Measurements from ENCODE around the gene RIMBP2.

Gene RIMBP2

DNA sequence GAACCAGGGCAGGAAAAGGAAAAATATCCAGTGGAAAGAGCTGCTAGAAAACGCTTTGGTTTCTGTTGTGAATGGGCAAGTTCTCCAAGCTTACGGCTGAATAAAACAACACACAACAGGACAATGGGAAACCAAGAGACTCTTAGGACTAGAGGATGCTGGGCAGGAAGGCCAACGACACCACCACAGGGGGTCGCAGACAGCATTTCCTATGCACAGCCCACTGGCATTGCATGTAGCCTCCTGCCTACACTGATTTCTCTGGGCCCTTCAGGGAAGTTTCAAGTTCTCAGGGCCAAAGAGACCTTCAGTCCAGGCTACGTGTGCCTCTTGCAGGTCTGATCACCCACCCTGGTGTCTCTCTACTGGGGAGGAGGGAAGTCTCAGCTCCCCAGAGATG is 108.0 kb downstream of the RIMBP2 start:
- Histone ChIP-seq H3K4me3 (ENCODE audit: low read depth, low read length) (no peak overlapping the region), H3K27ac (ENCODE audit: extremely low read depth, low read depth, low read length) (no peak overlapping the region), H3K36me3 (ENCODE audit: control insufficient read depth in 2 of 2, insufficient read depth in 1 of 2, low read length in 2 of 2) (no peaks in the 10 kb centered on the region), H3K4me1 (ENCODE audit: control insufficient read depth, insufficient read depth, low read length) (no peaks in the 10 kb centered on the region), H3K9me3 (ENCODE audit: control insufficient read depth, insufficient read depth, low read depth, low read length) (no peaks in the 10 kb centered on the region)
- POLR2A ChIA-PET: no interaction called here
- TF ChIP-seq, protein P1, sequence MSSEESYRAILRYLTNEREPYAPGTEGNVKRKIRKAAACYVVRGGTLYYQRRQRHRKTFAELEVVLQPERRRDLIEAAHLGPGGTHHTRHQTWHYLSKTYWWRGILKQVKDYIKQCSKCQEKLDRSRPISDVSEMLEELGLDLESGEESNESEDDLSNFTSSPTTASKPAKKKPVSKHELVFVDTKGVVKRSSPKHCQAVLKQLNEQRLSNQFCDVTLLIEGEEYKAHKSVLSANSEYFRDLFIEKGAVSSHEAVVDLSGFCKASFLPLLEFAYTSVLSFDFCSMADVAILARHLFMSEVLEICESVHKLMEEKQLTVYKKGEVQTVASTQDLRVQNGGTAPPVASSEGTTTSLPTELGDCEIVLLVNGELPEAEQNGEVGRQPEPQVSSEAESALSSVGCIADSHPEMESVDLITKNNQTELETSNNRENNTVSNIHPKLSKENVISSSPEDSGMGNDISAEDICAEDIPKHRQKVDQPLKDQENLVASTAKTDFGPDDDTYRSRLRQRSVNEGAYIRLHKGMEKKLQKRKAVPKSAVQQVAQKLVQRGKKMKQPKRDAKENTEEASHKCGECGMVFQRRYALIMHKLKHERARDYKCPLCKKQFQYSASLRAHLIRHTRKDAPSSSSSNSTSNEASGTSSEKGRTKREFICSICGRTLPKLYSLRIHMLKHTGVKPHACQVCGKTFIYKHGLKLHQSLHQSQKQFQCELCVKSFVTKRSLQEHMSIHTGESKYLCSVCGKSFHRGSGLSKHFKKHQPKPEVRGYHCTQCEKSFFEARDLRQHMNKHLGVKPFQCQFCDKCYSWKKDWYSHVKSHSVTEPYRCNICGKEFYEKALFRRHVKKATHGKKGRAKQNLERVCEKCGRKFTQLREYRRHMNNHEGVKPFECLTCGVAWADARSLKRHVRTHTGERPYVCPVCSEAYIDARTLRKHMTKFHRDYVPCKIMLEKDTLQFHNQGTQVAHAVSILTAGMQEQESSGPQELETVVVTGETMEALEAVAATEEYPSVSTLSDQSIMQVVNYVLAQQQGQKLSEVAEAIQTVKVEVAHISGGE (tag by site-specific recombination; conservative IDR thresholded peaks at IDR 0.05; ENCODE audit: low read depth): no peak
- no peak for TF ChIP-seq ZNF292 (tag by site-specific recombination; IDR thresholded peaks at IDR 0.05; ENCODE audit: borderline replicate concordance, low read depth)
- TF ChIP-seq, protein P2, sequence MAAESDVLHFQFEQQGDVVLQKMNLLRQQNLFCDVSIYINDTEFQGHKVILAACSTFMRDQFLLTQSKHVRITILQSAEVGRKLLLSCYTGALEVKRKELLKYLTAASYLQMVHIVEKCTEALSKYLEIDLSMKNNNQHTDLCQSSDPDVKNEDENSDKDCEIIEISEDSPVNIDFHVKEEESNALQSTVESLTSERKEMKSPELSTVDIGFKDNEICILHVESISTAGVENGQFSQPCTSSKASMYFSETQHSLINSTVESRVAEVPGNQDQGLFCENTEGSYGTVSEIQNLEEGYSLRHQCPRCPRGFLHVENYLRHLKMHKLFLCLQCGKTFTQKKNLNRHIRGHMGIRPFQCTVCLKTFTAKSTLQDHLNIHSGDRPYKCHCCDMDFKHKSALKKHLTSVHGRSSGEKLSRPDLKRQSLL (tag by site-specific recombination; IDR thresholded peaks at IDR 0.05): no peak
- TF ChIP-seq ZNF433 (tag by site-specific recombination; IDR thresholded peaks at IDR 0.05; ENCODE audit: low read depth): no peak
- no peak for TF ChIP-seq SETDB1 (IDR thresholded peaks at IDR 0.05; ENCODE audit: insufficient read length, low read length)
- TF ChIP-seq ZNF76 (tag by site-specific recombination; IDR thresholded peaks at IDR 0.05; ENCODE audit: borderline replicate concordance, low read depth): no peak
- no peak for TF ChIP-seq ZNF423 (tag by site-specific recombination; IDR thresholded peaks at IDR 0.05)
- TF ChIP-seq, protein P3, sequence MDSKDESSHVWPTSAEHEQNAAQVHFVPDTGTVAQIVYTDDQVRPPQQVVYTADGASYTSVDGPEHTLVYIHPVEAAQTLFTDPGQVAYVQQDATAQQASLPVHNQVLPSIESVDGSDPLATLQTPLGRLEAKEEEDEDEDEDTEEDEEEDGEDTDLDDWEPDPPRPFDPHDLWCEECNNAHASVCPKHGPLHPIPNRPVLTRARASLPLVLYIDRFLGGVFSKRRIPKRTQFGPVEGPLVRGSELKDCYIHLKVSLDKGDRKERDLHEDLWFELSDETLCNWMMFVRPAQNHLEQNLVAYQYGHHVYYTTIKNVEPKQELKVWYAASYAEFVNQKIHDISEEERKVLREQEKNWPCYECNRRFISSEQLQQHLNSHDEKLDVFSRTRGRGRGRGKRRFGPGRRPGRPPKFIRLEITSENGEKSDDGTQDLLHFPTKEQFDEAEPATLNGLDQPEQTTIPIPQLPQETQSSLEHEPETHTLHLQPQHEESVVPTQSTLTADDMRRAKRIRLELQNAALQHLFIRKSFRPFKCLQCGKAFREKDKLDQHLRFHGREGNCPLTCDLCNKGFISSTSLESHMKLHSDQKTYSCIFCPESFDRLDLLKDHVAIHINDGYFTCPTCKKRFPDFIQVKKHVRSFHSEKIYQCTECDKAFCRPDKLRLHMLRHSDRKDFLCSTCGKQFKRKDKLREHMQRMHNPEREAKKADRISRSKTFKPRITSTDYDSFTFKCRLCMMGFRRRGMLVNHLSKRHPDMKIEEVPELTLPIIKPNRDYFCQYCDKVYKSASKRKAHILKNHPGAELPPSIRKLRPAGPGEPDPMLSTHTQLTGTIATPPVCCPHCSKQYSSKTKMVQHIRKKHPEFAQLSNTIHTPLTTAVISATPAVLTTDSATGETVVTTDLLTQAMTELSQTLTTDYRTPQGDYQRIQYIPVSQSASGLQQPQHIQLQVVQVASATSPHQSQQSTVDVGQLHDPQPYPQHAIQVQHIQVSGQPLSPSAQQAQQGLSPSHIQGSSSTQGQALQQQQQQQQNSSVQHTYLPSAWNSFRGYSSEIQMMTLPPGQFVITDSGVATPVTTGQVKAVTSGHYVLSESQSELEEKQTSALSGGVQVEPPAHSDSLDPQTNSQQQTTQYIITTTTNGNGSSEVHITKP (tag by site-specific recombination; IDR thresholded peaks at IDR 0.05): no peak
- TF ChIP-seq ZNF155 (tag by site-specific recombination; IDR thresholded peaks at IDR 0.05): no peak
- TF ChIP-seq, protein P4, sequence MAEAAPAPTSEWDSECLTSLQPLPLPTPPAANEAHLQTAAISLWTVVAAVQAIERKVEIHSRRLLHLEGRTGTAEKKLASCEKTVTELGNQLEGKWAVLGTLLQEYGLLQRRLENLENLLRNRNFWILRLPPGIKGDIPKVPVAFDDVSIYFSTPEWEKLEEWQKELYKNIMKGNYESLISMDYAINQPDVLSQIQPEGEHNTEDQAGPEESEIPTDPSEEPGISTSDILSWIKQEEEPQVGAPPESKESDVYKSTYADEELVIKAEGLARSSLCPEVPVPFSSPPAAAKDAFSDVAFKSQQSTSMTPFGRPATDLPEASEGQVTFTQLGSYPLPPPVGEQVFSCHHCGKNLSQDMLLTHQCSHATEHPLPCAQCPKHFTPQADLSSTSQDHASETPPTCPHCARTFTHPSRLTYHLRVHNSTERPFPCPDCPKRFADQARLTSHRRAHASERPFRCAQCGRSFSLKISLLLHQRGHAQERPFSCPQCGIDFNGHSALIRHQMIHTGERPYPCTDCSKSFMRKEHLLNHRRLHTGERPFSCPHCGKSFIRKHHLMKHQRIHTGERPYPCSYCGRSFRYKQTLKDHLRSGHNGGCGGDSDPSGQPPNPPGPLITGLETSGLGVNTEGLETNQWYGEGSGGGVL (tag by site-specific recombination; IDR thresholded peaks at IDR 0.05): no peak
- no peak for TF ChIP-seq ZNF350 (tag by site-specific recombination; IDR thresholded peaks at IDR 0.05)
- CTCF ChIA-PET: no interaction called here

DNA sequence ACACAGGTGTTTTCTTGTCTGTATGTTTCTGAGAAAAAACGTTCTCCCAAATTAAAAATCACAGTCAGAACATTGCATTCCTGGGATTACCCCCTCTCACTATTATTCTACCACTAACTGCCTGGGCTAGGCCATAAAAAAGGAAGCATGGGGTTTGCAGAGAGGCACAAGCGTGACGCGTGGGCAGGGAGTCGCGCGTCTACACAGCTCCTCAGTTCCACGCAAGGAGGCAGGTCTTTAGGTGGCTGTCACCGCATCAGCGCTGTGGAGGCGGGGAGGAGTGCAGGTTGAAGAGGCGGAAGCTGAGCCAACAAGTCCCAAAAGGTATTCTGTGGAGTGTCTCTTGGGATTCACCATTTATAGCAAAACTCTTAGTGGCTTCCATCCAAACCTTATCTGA is 109.9 kb downstream of the RIMBP2 start:
- H3K4me3 ChIP-seq (ENCODE audit: low read depth, low read length): no peak overlapping the region
- H3K36me3 ChIP-seq (ENCODE audit: control insufficient read depth in 2 of 2, insufficient read depth in 1 of 2, low read length in 2 of 2): no peaks in the 10 kb centered on the region
- CTCF ChIA-PET: no interaction called here
- POLR2A ChIA-PET: no interaction called here
- H3K27ac ChIP-seq (ENCODE audit: extremely low read depth, low read depth, low read length): no peak overlapping the region
- no peaks in the 10 kb centered on the region for H3K4me1 ChIP-seq (ENCODE audit: control insufficient read depth, insufficient read depth, low read length)
- H3K9me3 ChIP-seq (ENCODE audit: control insufficient read depth, insufficient read depth, low read depth, low read length): no peaks in the 10 kb centered on the region
- TF ChIP-seq ZNF350 (tag by site-specific recombination; IDR thresholded peaks at IDR 0.05) (no peak), ZFHX2 (tag by site-specific recombination; conservative IDR thresholded peaks at IDR 0.05) (0 out of 2 replicates have a peak, but pooled peaks have one; percentile 11), EGR2 (tag by site-specific recombination; IDR thresholded peaks at IDR 0.05; ENCODE audit: low read depth) (0 out of 2 replicates have a peak, but pooled peaks have one; percentile 14), ZBTB1 (tag by site-specific recombination; IDR thresholded peaks at IDR 0.05) (no peak), ZNF239 (tag by site-specific recombination; IDR thresholded peaks at IDR 0.05) (no peak), ZNF76 (tag by site-specific recombination; IDR thresholded peaks at IDR 0.05; ENCODE audit: borderline replicate concordance, low read depth) (no peak), ZNF214 (tag by site-specific recombination; IDR thresholded peaks at IDR 0.05; ENCODE audit: borderline replicate concordance) (no peak)
- TF ChIP-seq, protein P4 (tag by site-specific recombination; IDR thresholded peaks at IDR 0.05): no peak
- TF ChIP-seq, protein P5, sequence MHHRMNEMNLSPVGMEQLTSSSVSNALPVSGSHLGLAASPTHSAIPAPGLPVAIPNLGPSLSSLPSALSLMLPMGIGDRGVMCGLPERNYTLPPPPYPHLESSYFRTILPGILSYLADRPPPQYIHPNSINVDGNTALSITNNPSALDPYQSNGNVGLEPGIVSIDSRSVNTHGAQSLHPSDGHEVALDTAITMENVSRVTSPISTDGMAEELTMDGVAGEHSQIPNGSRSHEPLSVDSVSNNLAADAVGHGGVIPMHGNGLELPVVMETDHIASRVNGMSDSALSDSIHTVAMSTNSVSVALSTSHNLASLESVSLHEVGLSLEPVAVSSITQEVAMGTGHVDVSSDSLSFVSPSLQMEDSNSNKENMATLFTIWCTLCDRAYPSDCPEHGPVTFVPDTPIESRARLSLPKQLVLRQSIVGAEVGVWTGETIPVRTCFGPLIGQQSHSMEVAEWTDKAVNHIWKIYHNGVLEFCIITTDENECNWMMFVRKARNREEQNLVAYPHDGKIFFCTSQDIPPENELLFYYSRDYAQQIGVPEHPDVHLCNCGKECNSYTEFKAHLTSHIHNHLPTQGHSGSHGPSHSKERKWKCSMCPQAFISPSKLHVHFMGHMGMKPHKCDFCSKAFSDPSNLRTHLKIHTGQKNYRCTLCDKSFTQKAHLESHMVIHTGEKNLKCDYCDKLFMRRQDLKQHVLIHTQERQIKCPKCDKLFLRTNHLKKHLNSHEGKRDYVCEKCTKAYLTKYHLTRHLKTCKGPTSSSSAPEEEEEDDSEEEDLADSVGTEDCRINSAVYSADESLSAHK (tag by site-specific recombination; IDR thresholded peaks at IDR 0.05): no peak

Data from HEK293 (cell line).